ENCODE results near the gene SHISA8. TPM values are rescaled to one million over a fixed set of nuclear protein-coding genes. Genes with fewer than 3 reads are reported as not detected.

Gene SHISA8
- total and polyA plus RNA-seq, 2 of the 13 experiments (the other 11 are each of a cell fraction or from before 2014, with no cell fraction given): not detected

GRCh38 chr22:41929418-41929810 lies 14.5 kb upstream of the SHISA8 start:
- no peak for TF ChIP-seq KLF11 (CRISPR knock-in tag; IDR thresholded peaks at IDR 0.05)
- no peak for TF ChIP-seq ETS1 (CRISPR knock-in tag; IDR thresholded peaks at IDR 0.05)
- TF ChIP-seq ZNF891 (CRISPR knock-in tag; IDR thresholded peaks at IDR 0.05): no peak
- no peak for TF ChIP-seq ZFP91 (CRISPR knock-in tag; IDR thresholded peaks at IDR 0.05; ENCODE audit: borderline replicate concordance)
- 0 out of 4 replicates have a peak, but pooled peaks of 1 of the 2 experiments have one; percentile 1 for TF ChIP-seq POLR2A (IDR thresholded peaks at IDR 0.05; ENCODE audit: insufficient read depth in 1 of 2, low read depth in 2 of 2, low read length in 2 of 2)
- no peaks in the 10 kb centered on the region for H3K9me3 ChIP-seq (ENCODE audit: low read length)
- no peak overlapping the region for H3K4me2 ChIP-seq (ENCODE audit: low read depth, low read length)
- no peak overlapping the region for H3K9ac ChIP-seq (ENCODE audit: insufficient read depth, low read depth, low read length)
- no TSS peak for BruUV-seq (replicated peaks)
- no peak for DNase-seq (ENCODE audit: low spot score)
- no peaks in the 10 kb centered on the region for H3K79me2 ChIP-seq (ENCODE audit: insufficient read depth, low read length)
- peaks cover 9 to 11% of the 10 kb centered on the region in 2 experiments; a peak in 4 of 5 replicates for H3K27me3 ChIP-seq (ENCODE audit: control insufficient read depth in 1 of 2, insufficient read depth in 2 of 2, low read length in 2 of 2)
- H3K4me3 ChIP-seq (replicated peaks in 1 of 3; ENCODE audit: insufficient read depth in 1 of 3, low read depth in 2 of 3, low read length in 3 of 3): no peak overlapping the region
- no peak for FAIRE-seq
- no peak overlapping the region for H2AFZ ChIP-seq (ENCODE audit: low read length)
- H3K4me1 ChIP-seq (ENCODE audit: insufficient read depth, low read length): peaks cover 25% of the 10 kb centered on the region
- 60% methylated on average over 7 of the region's 8 CpGs for WGBS (ENCODE audit: low lambda C conversion rate)
- intact Hi-C loops (cut with micrococcal nuclease; ENCODE audit: unreplicated experiment): no loop called here
- H3K36me3 ChIP-seq (replicated peaks in 1 of 2; ENCODE audit: control insufficient read depth in 1 of 2, insufficient read depth in 2 of 2, low read length in 2 of 2): no peaks in the 10 kb centered on the region; a peak in 1 of 5 replicates
- in situ Hi-C loops (cut with HindIII; ENCODE audit: extremely low pct_ligation_motif_present, low pct_unique_long_range_greater_than_20kb): no loop called here
- H4K20me1 ChIP-seq (ENCODE audit: insufficient read depth, low read length): no peaks in the 10 kb centered on the region
- ChIA-PET POLR2A (interaction anchor here (1.1 kb wide), 1 partner anchor 129 kb away, joined by 3 read pairs; the partner anchor contains the start of gene CCDC134), CTCF (ENCODE audit: low intra/inter-chr PET ratio, low total read pairs) (no interaction called here)
- H3K27ac ChIP-seq (ENCODE audit: extremely low read length, insufficient read depth, low read length): no peak overlapping the region
- no peak for ATAC-seq

All from HepG2 (cell line).